ENCODE measurements around the gene ZNF626. TPM values are rescaled to one million over a fixed set of nuclear protein-coding genes. Genes with fewer than 3 reads are reported as not detected.
"Not testable (repeated sequence)": the region's sequence is repeated elsewhere in the genome, so short reads cannot be mapped to it uniquely, and the experiment has no call there.

ZNF626 gene
- total RNA-seq, 2 donors from 2014 or later = 22.9 to 27.3 TPM

GRCh38 chr19:20662421-20663105 lies 1.2 kb upstream of the ZNF626 start:
- DNase-seq (ENCODE audit: low spot score) (no peak), ATAC-seq (ENCODE audit: insufficient number of reproducible peaks, low FRiP score, low read depth) (no peak)
- Histone ChIP-seq H3K27ac (no peak overlapping the region), H3K9me3 (peaks cover 2% of the 10 kb centered on the region), H3K27me3 (replicated peaks; ENCODE audit: insufficient read depth) (no peaks in the 10 kb centered on the region), H3K4me1 (ENCODE audit: control insufficient read depth in 1 of 2, low read depth in 2 of 2) (peaks cover 5 to 16% of the 10 kb centered on the region in 2 donors), H3K36me3 (peaks cover 10% of the 10 kb centered on the region), H3K4me3 (no peak overlapping the region)
- TF ChIP-seq CTCF (IDR thresholded peaks at IDR 0.05) = no peak

GRCh38 chr19:20660473-20661140 lies 764 bp downstream of the ZNF626 start:
- no peak for ATAC-seq (ENCODE audit: insufficient number of reproducible peaks, low FRiP score, low read depth)

GRCh38 chr19:20640545-20640944 lies 20.8 kb downstream of the ZNF626 start:
- H3K4me1 ChIP-seq (ENCODE audit: control insufficient read depth in 1 of 2, low read depth in 2 of 2) = no peaks in the 10 kb centered on the region
- H3K36me3 ChIP-seq = peaks cover 52% of the 10 kb centered on the region
- H3K27me3 ChIP-seq (replicated peaks; ENCODE audit: insufficient read depth) = no peaks in the 10 kb centered on the region
- TF ChIP-seq CTCF (IDR thresholded peaks at IDR 0.05) = no peak
- no peak for ATAC-seq (ENCODE audit: insufficient number of reproducible peaks, low FRiP score, low read depth)
- no peak overlapping the region for H3K27ac ChIP-seq
- DNase-seq (ENCODE audit: low spot score) = no peak
- no peak overlapping the region for H3K4me3 ChIP-seq
- peaks cover 67% of the 10 kb centered on the region for H3K9me3 ChIP-seq

More at GRCh38 chr19:20660473-20661140, 764 bp downstream of the ZNF626 start:
- no peak for TF ChIP-seq CTCF (IDR thresholded peaks at IDR 0.05)
- Histone ChIP-seq H3K36me3 (peaks cover 23% of the 10 kb centered on the region), H3K4me1 (ENCODE audit: control insufficient read depth in 1 of 2, low read depth in 2 of 2) (peaks cover 5 to 16% of the 10 kb centered on the region in 2 donors), H3K27me3 (replicated peaks; ENCODE audit: insufficient read depth) (no peaks in the 10 kb centered on the region), H3K9me3 (peaks cover 21% of the 10 kb centered on the region), H3K27ac (peak overlapping the region; percentile 78 to 83), H3K4me3 (peak overlapping the region; percentile 87)
- no peak for DNase-seq (ENCODE audit: low spot score)

- no peak for TF ChIP-seq CTCF (IDR thresholded peaks at IDR 0.05)
- Histone ChIP-seq H3K36me3 (peaks cover 53% of the 10 kb centered on the region), H3K4me3 (no peak overlapping the region), H3K27ac (no peak overlapping the region), H3K9me3 (peaks cover 67% of the 10 kb centered on the region), H3K4me1 (ENCODE audit: control insufficient read depth in 1 of 2, low read depth in 2 of 2) (no peaks in the 10 kb centered on the region), H3K27me3 (replicated peaks; ENCODE audit: insufficient read depth) (no peaks in the 10 kb centered on the region)
- ATAC-seq (ENCODE audit: insufficient number of reproducible peaks, low FRiP score, low read depth) = no peak
- DNase-seq (ENCODE audit: low spot score) = no peak
These were observed 21.3 kb downstream of the ZNF626 start for GRCh38 chr19:20640023-20640422.

- H3K27ac ChIP-seq; ATAC-seq (ENCODE audit: insufficient number of reproducible peaks, low FRiP score, low read depth); H3K27me3 ChIP-seq (replicated peaks; ENCODE audit: insufficient read depth); H3K4me1 ChIP-seq (ENCODE audit: control insufficient read depth in 1 of 2, low read depth in 2 of 2); H3K36me3 ChIP-seq; DNase-seq (ENCODE audit: low spot score); H3K4me3 ChIP-seq: not testable (repeated sequence)
- H3K9me3 ChIP-seq = peaks cover 75% of the 10 kb centered on the region
These were observed 36.8 kb downstream of the ZNF626 start for GRCh38 chr19:20624560-20624959.

Measured in thoracic aorta (tissue), 2 donors.